Liver (tissue), 3 donors: ENCODE data around the gene TAAR5.

ENCODE experiments used
- ATF3 ChIP-seq: IDR thresholded peaks from 2 replicates; pipeline ENCODE4 v1.6.1; 2016; ENCODE audit warnings: antibody characterized with exemption
- CTCF ChIP-seq: fragments of 150-350 bp; IDR thresholded peaks from 2 replicates; pipeline ENCODE4 v1.5.1; 2017; ENCODE audit warnings: improper control_type of control experiment, low read depth, low read length; ENCODE audit not compliant: missing input control
- EGR1 ChIP-seq, 2 donors: IDR thresholded peaks; 2 replicates each; pipeline ENCODE4 v1.6.1; 2016 to 2018; ENCODE audit warnings: antibody characterized with exemption in 2 of 2, low read depth in 2 of 2
- GABPA ChIP-seq, 2 donors: IDR thresholded peaks in 1 of 2; conservative IDR thresholded peaks in 1 of 2; 2 replicates each; pipeline ENCODE4 v1.6.1; 2016; ENCODE audit warnings: antibody characterized with exemption in 2 of 2, mild to moderate bottlenecking in 1 of 2, moderate library complexity in 1 of 2
- HNF4G ChIP-seq: IDR thresholded peaks from 2 replicates; pipeline ENCODE4 v1.6.1; 2016; ENCODE audit warnings: antibody characterized with exemption
- MAX ChIP-seq: IDR thresholded peaks from 2 replicates; pipeline ENCODE4 v1.6.1; 2016; ENCODE audit warnings: antibody characterized with exemption
- NR2F2 ChIP-seq: IDR thresholded peaks from 2 replicates; pipeline ENCODE4 v1.6.1; 2016; ENCODE audit warnings: antibody characterized with exemption
- RAD21 ChIP-seq, 2 donors: IDR thresholded peaks; 2 replicates each; pipeline ENCODE4 v1.6.1; 2016; ENCODE audit warnings: antibody characterized with exemption in 2 of 2, mild to moderate bottlenecking in 2 of 2
- REST ChIP-seq: IDR thresholded peaks from 2 replicates; pipeline ENCODE4 v1.6.1; 2016; ENCODE audit warnings: antibody characterized with exemption, mild to moderate bottlenecking
- RXRA ChIP-seq, 2 donors: IDR thresholded peaks; 2 replicates each; pipeline ENCODE4 v1.6.1; 2017 to 2018; ENCODE audit warnings: antibody characterized with exemption in 2 of 2, mild to moderate bottlenecking in 1 of 2
- SP1 ChIP-seq: IDR thresholded peaks from 2 replicates; pipeline ENCODE4 v1.6.1; 2018; ENCODE audit warnings: antibody characterized with exemption, mild to moderate bottlenecking
- TAF1 ChIP-seq: conservative IDR thresholded peaks from 2 replicates; pipeline ENCODE4 v1.6.1; 2016; ENCODE audit warnings: antibody characterized with exemption, mild to moderate bottlenecking
- YY1 ChIP-seq: IDR thresholded peaks from 2 replicates; pipeline ENCODE4 v1.6.1; 2016; ENCODE audit warnings: antibody characterized with exemption, mild to moderate bottlenecking
- ZBTB33 ChIP-seq: IDR thresholded peaks from 2 replicates; pipeline ENCODE4 v1.6.1; 2016; ENCODE audit warnings: antibody characterized with exemption
- donor health status: healthy.
- donor health status: healthy.

GRCh38 chr6:132570221-132570777, 19.2 kb downstream of the TAAR5 start, which contains the start of gene TAAR6:
- TF ChIP-seq ATF3 (no peak), EGR1 (IDR thresholded peaks at IDR 0.05; ENCODE audit: low read depth in 2 of 2) (no peak), CTCF (no peak), RAD21 (IDR thresholded peaks at IDR 0.05) (no peak), NR2F2 (no peak), SP1 (no peak), ZBTB33 (no peak), MAX (no peak), REST (no peak), YY1 (no peak), TAF1 (no peak), HNF4G (no peak), RXRA (IDR thresholded peaks at IDR 0.05) (no peak), GABPA (IDR thresholded peaks at IDR 0.05 in 1 of 2, conservative IDR thresholded peaks at IDR 0.05 in 1 of 2) (no peak)
